HL-60 (cell line): Measurements from ENCODE around the gene ADGRG6.

Experiments
- DNase-seq, 2 experiments: peaks; one replicate each; pipeline ENCODE4 v3.0.0-alpha.2; 2010 to 2020; ENCODE audit warnings: low read depth in 1 of 2, low spot score in 1 of 2
- H3K27ac ChIP-seq: fragments of 250-450 bp; sonication (Bioruptor Pico); replicated peaks from 2 replicates; pipeline ENCODE4 v1.5.1; 2020; ENCODE audit warnings: mild to moderate bottlenecking, moderate library complexity
- H3K27me3 ChIP-seq: fragments of 250-450 bp; sonication (Bioruptor Pico); 2 replicates; pipeline ENCODE4 v1.5.1; 2021; ENCODE audit warnings: mild to moderate bottlenecking, moderate library complexity; ENCODE audit not compliant: insufficient read depth, poor library complexity, severe bottlenecking
- H3K4me3 ChIP-seq: replicated peaks from 2 replicates; pipeline ENCODE4 v1.5.1; 2011; ENCODE audit warnings: mild to moderate bottlenecking, control low read depth, low read length; ENCODE audit not compliant: insufficient read depth
- GABPA ChIP-seq: IDR thresholded peaks from 2 replicates; pipeline ENCODE4 v1.6.1; 2012; ENCODE audit warnings: low read depth
- POLR2AphosphoS5 ChIP-seq: IDR thresholded peaks from 2 replicates; pipeline ENCODE4 v1.6.1; 2012; ENCODE audit warnings: low read depth
- REST ChIP-seq: IDR thresholded peaks from 2 replicates; pipeline ENCODE4 v1.6.1; 2012; ENCODE audit warnings: low read depth; ENCODE audit not compliant: insufficient replicate concordance
- SPI1 ChIP-seq: IDR thresholded peaks from 2 replicates; pipeline ENCODE4 v1.6.1; 2012; ENCODE audit warnings: low read depth, mild to moderate bottlenecking, borderline replicate concordance
- TF ChIP-seq, protein P1 (sequence below): IDR thresholded peaks from one replicate; pipeline ENCODE4 v1.5.1; 2011; ENCODE audit warnings: low read length, control low read depth, inconsistent platforms; ENCODE audit not compliant: insufficient read depth

ADGRG6 gene

DNA sequence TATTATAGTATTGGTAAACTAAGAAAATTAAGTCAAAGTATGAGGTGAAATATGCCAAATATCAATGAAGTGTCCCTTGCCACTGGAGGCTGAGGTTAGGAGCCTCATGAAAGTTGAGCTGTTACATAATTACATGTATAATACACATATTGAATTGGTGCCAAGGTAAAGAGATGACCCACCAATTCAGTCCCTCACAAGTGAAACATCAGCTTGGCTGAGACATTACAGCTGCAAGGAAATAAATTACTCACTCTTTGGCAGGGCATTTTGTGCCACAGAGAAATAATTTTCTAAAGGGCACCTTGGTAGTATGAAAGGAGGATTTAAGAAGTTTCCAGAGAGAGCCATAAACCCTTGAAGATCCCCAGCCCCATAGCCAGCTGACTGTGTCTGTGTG is 127.4 kb downstream of the ADGRG6 start:
- TF ChIP-seq SPI1 (no peak), REST (no peak), POLR2AphosphoS5 (no peak), GABPA (no peak)
- TF ChIP-seq, protein P1, sequence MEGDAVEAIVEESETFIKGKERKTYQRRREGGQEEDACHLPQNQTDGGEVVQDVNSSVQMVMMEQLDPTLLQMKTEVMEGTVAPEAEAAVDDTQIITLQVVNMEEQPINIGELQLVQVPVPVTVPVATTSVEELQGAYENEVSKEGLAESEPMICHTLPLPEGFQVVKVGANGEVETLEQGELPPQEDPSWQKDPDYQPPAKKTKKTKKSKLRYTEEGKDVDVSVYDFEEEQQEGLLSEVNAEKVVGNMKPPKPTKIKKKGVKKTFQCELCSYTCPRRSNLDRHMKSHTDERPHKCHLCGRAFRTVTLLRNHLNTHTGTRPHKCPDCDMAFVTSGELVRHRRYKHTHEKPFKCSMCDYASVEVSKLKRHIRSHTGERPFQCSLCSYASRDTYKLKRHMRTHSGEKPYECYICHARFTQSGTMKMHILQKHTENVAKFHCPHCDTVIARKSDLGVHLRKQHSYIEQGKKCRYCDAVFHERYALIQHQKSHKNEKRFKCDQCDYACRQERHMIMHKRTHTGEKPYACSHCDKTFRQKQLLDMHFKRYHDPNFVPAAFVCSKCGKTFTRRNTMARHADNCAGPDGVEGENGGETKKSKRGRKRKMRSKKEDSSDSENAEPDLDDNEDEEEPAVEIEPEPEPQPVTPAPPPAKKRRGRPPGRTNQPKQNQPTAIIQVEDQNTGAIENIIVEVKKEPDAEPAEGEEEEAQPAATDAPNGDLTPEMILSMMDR, result no peak
- H3K27ac ChIP-seq, result no peak overlapping the region
- no peak for DNase-seq
- H3K27me3 ChIP-seq, result no peaks in the 10 kb centered on the region
- H3K4me3 ChIP-seq, result no peak overlapping the region

DNA sequence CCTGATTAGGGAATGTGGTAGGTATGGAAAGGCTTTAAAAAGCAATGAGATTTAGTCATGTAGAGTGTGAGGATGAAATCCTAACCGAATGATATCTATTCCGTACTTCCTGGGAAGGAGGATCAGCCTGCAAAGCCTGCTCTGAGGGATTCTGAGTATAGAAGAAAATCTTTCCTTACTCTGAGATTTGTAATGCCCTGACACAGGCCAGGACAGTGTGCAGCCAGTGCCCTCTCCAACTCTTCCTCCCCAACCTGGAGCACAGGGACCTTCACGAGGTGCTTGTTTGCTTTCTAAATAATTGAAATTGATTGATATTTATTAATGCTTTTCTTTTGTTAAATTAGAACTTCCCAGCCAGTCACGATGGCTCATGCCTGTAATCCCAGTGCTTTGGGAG is 131.6 kb downstream of the ADGRG6 start:
- no peak overlapping the region for H3K27ac ChIP-seq
- no peaks in the 10 kb centered on the region for H3K27me3 ChIP-seq
- no peak for DNase-seq
- no peak overlapping the region for H3K4me3 ChIP-seq
- TF ChIP-seq POLR2AphosphoS5 (no peak), REST (no peak), SPI1 (no peak), GABPA (no peak)
- TF ChIP-seq, protein P1, result no peak

GRCh38 chr6:142438898-142439297 is 137.1 kb downstream of the ADGRG6 start:
- Histone ChIP-seq H3K4me3 (no peak overlapping the region), H3K27ac (no peak overlapping the region), H3K27me3 (no peaks in the 10 kb centered on the region)
- no peak for DNase-seq
- no peak for TF ChIP-seq REST
- no peak for TF ChIP-seq SPI1
- TF ChIP-seq POLR2AphosphoS5, result no peak
- TF ChIP-seq, protein P1, result no peak
- TF ChIP-seq GABPA, result no peak
